Measurements from ENCODE around the gene UTP4. TPM values are rescaled to one million over a fixed set of nuclear protein-coding genes. Genes with fewer than 3 reads are reported as not detected.
"Not testable (repeated sequence)": the region's sequence is repeated elsewhere in the genome, so short reads cannot be mapped to it uniquely, and the experiment has no call there.

UTP4 gene
- total RNA-seq, 1 experiment from 2014 or later = 26.9 TPM

DNA sequence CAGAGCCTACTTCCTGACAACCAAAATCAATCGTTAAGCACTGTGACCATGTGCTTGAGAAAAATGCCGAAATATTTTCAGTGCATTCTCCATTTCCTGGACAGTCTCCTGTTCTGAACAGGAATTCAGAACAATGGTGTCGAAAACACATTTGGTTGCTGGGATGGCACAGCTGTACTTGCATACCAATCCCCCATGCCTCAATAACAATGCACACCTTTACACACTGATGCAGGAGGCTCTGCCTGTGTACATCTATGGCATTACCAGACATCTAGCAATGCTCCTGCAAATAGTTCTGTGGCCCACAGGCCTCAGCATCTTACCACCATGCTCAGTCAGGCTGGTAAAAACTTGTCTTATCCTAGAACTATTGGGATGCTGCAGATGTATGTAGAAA is 6.2 kb upstream of the UTP4 start:
- ChIA-PET POLR2A (ENCODE audit: unreplicated experiment) (no interaction called here), CTCF (no interaction called here)
- no TSS peak for BruUV-seq (replicated peaks)
- TF ChIP-seq EZH2 (IDR thresholded peaks at IDR 0.05; ENCODE audit: low read length, unreplicated experiment) (no peak), EZH2phosphoT487 (IDR thresholded peaks at IDR 0.05; ENCODE audit: borderline replicate concordance, low read length) (no peak)
- TF ChIP-seq, protein P1, sequence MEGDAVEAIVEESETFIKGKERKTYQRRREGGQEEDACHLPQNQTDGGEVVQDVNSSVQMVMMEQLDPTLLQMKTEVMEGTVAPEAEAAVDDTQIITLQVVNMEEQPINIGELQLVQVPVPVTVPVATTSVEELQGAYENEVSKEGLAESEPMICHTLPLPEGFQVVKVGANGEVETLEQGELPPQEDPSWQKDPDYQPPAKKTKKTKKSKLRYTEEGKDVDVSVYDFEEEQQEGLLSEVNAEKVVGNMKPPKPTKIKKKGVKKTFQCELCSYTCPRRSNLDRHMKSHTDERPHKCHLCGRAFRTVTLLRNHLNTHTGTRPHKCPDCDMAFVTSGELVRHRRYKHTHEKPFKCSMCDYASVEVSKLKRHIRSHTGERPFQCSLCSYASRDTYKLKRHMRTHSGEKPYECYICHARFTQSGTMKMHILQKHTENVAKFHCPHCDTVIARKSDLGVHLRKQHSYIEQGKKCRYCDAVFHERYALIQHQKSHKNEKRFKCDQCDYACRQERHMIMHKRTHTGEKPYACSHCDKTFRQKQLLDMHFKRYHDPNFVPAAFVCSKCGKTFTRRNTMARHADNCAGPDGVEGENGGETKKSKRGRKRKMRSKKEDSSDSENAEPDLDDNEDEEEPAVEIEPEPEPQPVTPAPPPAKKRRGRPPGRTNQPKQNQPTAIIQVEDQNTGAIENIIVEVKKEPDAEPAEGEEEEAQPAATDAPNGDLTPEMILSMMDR (conservative IDR thresholded peaks at IDR 0.05; ENCODE audit: low read depth, low read length) = no peak
- Histone ChIP-seq H3K9ac (ENCODE audit: low read length) (no peak overlapping the region), H3K9me2 (replicated peaks; ENCODE audit: low read length) (no peaks in the 10 kb centered on the region), H3K36me3 (ENCODE audit: low read depth, low read length) (peaks cover 3% of the 10 kb centered on the region; the same call in 1 of the 2 replicates), H3K4me2 (ENCODE audit: low read length) (no peak overlapping the region), H3K4me3 (ENCODE audit: low read length) (no peak overlapping the region), H2AFZ (ENCODE audit: low read length) (no peak overlapping the region), H3F3A (ENCODE audit: low read length, unreplicated experiment) (no peaks in the 10 kb centered on the region), H3K4me1 (ENCODE audit: insufficient read depth, low read length) (peaks cover 5% of the 10 kb centered on the region; the same call in 1 of the 2 replicates), H4K20me1 (ENCODE audit: low read length) (no peaks in the 10 kb centered on the region), H3K79me2 (ENCODE audit: low read length) (peaks cover 61% of the 10 kb centered on the region), H3K27ac (ENCODE audit: low read length) (no peak overlapping the region), H3K9me3 (ENCODE audit: low read length) (no peaks in the 10 kb centered on the region), H3K27me3 (ENCODE audit: low read length) (no peaks in the 10 kb centered on the region)
- no peak for DNase-seq
- intact Hi-C loops (cut with micrococcal nuclease) = no loop called here
- ATAC-seq = no peak

- H3K9ac ChIP-seq (ENCODE audit: low read length); H3F3A ChIP-seq (ENCODE audit: low read length, unreplicated experiment); H3K4me3 ChIP-seq (ENCODE audit: low read length); H4K20me1 ChIP-seq (ENCODE audit: low read length); ATAC-seq; H3K4me1 ChIP-seq (ENCODE audit: insufficient read depth, low read length); H3K9me3 ChIP-seq (ENCODE audit: low read length); H2AFZ ChIP-seq (ENCODE audit: low read length); BruUV-seq (replicated peaks); H3K27me3 ChIP-seq (ENCODE audit: low read length); H3K27ac ChIP-seq (ENCODE audit: low read length); DNase-seq; H3K9me2 ChIP-seq (replicated peaks; ENCODE audit: low read length); CTCF ChIA-PET; H3K36me3 ChIP-seq (ENCODE audit: low read depth, low read length); POLR2A ChIA-PET (ENCODE audit: unreplicated experiment); intact Hi-C loops (cut with micrococcal nuclease); H3K4me2 ChIP-seq (ENCODE audit: low read length): not testable (repeated sequence)
- peaks cover 67% of the 10 kb centered on the region for H3K79me2 ChIP-seq (ENCODE audit: low read length)
These were observed 5.6 kb upstream of the UTP4 start for GRCh38 chr16:69126801-69127200.

GRCh38 chr16:69127966-69128510 is 4.4 kb upstream of the UTP4 start:
- ChIA-PET POLR2A (ENCODE audit: unreplicated experiment) (no interaction called here), CTCF (interaction anchor here (0.6 kb wide), 1 partner anchor 149 kb away, joined by 16 read pairs; no protein-coding TSS in a partner anchor)
- Histone ChIP-seq H4K20me1 (ENCODE audit: low read length) (no peaks in the 10 kb centered on the region), H3K9me2 (replicated peaks; ENCODE audit: low read length) (no peaks in the 10 kb centered on the region), H3K9me3 (ENCODE audit: low read length) (no peaks in the 10 kb centered on the region), H3K27ac (ENCODE audit: low read length) (no peak overlapping the region), H3K4me1 (ENCODE audit: insufficient read depth, low read length) (peaks cover 5% of the 10 kb centered on the region; the same call in 1 of the 2 replicates), H3K9ac (ENCODE audit: low read length) (no peak overlapping the region), H3K4me2 (ENCODE audit: low read length) (no peak overlapping the region), H3K79me2 (ENCODE audit: low read length) (peaks cover 74% of the 10 kb centered on the region), H3F3A (ENCODE audit: low read length, unreplicated experiment) (no peaks in the 10 kb centered on the region), H2AFZ (ENCODE audit: low read length) (no peak overlapping the region), H3K36me3 (ENCODE audit: low read depth, low read length) (peaks cover 3% of the 10 kb centered on the region; the same call in 1 of the 2 replicates), H3K27me3 (ENCODE audit: low read length) (no peaks in the 10 kb centered on the region), H3K4me3 (ENCODE audit: low read length) (no peak overlapping the region)
- TF ChIP-seq EZH2 (IDR thresholded peaks at IDR 0.05; ENCODE audit: low read length, unreplicated experiment) (no peak), EZH2phosphoT487 (IDR thresholded peaks at IDR 0.05; ENCODE audit: borderline replicate concordance, low read length) (no peak)
- TF ChIP-seq, protein P1 (conservative IDR thresholded peaks at IDR 0.05; ENCODE audit: low read depth, low read length) = no peak
- intact Hi-C loops (cut with micrococcal nuclease) = no loop called here
- BruUV-seq (replicated peaks) = no TSS peak
- no peak for DNase-seq
- ATAC-seq = no peak

Data from PC-3 (cell line).